ENCODE measurements around the gene GGTLC3.
"Not testable (repeated sequence)": the region's sequence is repeated elsewhere in the genome, so short reads cannot be mapped to it uniquely, and the experiment has no call there.

The GGTLC3 gene

DNA sequence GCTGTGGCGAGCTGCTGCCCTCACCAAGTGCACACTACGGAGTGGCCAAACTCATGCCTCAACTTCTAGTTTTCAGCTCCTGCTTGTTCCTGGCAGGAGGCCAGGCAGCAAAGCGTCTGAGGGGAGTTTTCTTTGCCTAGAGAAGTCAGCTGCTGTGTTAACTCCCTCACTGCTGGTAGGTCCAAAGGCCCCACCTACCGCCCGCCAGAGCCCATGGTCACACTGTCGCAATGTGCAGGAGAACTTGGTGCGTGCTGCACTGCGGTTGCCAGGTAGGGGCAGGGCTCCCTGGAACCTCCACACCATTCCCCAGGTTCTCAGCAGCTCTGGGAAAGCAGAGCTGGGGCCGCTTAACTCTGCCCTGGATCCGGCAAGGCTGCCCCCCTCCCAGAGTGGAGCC, 5.6 kb downstream of the GGTLC3 start:
- DNase-seq, result not testable (repeated sequence)

DNA sequence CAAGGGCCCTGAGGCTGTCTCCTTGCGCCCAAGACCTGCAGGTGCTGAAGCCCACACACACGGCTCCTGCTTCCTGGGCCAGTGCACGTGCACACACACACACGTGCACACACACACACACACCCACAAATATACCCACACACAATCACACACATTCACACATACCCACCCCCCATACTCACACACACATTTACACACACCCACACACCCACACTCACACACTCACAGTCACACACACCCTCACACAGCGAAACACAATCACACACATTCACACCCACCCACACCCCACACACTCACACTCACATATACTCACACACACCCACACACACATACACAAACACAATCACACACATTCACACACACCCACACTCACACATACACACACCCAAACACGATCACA, 6.6 kb downstream of the GGTLC3 start:
- not testable (repeated sequence) for DNase-seq

DNA sequence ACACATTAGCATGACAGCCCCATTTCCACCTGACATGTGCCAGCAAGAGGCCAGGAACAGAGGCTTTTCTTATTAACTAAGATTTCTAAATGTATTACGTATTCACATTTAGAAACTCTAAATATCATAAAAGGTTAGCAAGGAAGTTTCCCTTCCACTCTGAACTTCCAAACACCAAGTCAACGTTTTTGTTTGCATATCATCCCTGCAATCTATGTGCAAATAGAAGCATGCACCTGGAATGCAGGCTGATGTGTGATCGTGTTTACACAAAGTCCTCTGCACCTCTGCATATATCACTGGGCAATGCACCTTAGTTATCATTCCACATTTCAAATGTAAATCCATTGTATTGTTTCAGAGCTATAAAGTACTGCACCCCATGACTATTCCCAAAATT, 21.7 kb downstream of the GGTLC3 start:
- not testable (repeated sequence) for DNase-seq

Data from stimulated activated naive CD4-positive, alpha-beta T cell treated with Interleukin-2 at 50 U/mL for 16 hours (primary cell).